ENCODE results near the gene MARVELD1. TPM values are rescaled to one million over a fixed set of nuclear protein-coding genes. Genes with fewer than 3 reads are reported as not detected.

MARVELD1 gene
- total RNA-seq (2012; rRNA removed) (12.0 and 15.6 TPM in 2 replicates), polyA plus RNA-seq (2012; rRNA removed) (61.1 and 68.1 TPM in 2 replicates), Bru-seq, nascent RNA (percentile 75 among the genes with signal in this experiment), BruChase-seq, experiment 1, labeled RNA remaining after a 6-hour chase (percentile 96 among the genes with signal in this experiment), BruChase-seq, experiment 2, labeled RNA remaining after a 2-hour chase (percentile 93 among the genes with signal in this experiment)
- 58.1 and 69.3 TPM in 2 replicates for polyA plus RNA-seq (2012; cell fraction: cytosol; rRNA removed)
- 57.1 and 59.0 TPM in 2 replicates for polyA plus RNA-seq (2012; cell fraction: nucleus; rRNA removed; ENCODE audit: low replicate concordance)
- long read RNA-seq, transcript MARVELD1-201 (2 exons, 3,221 nt), result major isoform, 115 of 121 reads
- long read RNA-seq, partial matches to known transcripts, result 0 of 121 reads
- long read RNA-seq, other reads (novel, unspliced or antisense), result 6 of 121 reads

DNA sequence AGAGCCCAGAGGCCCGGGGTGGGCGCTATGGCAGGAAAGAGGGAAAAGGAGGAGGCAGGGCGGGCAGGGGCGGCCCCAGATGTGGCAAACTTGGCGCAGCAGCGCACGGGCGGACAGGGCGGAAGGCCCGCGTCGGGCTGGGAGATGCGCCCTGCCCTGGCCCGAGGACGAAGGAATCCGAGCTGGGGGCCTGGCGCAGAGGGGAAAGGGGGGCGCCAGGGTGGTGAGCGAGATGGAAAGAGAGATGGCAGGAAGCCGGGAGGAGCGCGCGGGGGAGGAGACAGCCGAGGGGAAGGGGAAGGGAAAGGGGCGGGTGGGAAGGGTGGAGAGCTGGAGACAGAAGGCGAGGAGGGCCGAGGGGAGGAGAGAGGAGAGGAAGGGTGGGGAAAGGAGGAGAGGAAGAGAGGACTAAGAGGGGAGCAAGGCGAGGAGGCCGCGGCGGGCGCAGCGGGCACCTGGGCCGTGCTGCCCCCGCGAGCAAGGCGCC, at the start of gene MARVELD1:
MARVELD1 (plus strand) TSS at position 392 of the 487 bp plus-strand sequence. CDS start 147 bp downstream, outside the sequence.
- H3K23ac ChIP-seq (ENCODE audit: low read depth, low read length), result peak within 1 kb of the TSS; percentile 94
- POLR2A ChIA-PET (ENCODE audit: unreplicated experiment), result interaction anchor here (0.5 to 1.1 kb wide), 2 partner anchors 12 to 136 kb away, joined by 4 read pairs; partner anchors contain the start of gene GOLGA7B
- peak within 1 kb of the TSS; percentile 64 for H2BK120ac ChIP-seq (ENCODE audit: low read depth, low read length)
- H2BK5ac ChIP-seq (ENCODE audit: low read depth, low read length, poor library complexity, severe bottlenecking), result peak within 1 kb of the TSS; percentile 99
- H3K14ac ChIP-seq (replicated peaks; ENCODE audit: low read depth, low read length), result peak within 1 kb of the TSS; percentile 93
- peak within 1 kb of the TSS; percentile 97 for H3K4me3 ChIP-seq (ENCODE audit: insufficient read depth, low read depth, low read length)
- peak within 1 kb of the TSS; percentile 99 for H2AK5ac ChIP-seq (ENCODE audit: low read depth, low read length)
- peak within 1 kb of the TSS; percentile 98 for H4K91ac ChIP-seq (ENCODE audit: insufficient read depth, low read depth, low read length)
- peak within 1 kb of the TSS; percentile 98 for H4K5ac ChIP-seq (ENCODE audit: low read depth, low read length)
- TF ChIP-seq POLR2A (IDR thresholded peaks at IDR 0.05; ENCODE audit: low read depth, low read length) (peak; percentile 60; the same call in 1 of the 2 replicates), BHLHE40 (IDR thresholded peaks at IDR 0.05; ENCODE audit: low read depth, low read length) (0 out of 2 replicates have a peak, but pooled peaks have one; percentile 15), FOS (IDR thresholded peaks at IDR 0.05; ENCODE audit: low read depth, low read length) (no peak), CHD1 (IDR thresholded peaks at IDR 0.05; ENCODE audit: low read depth, low read length) (no peak), MAFK (IDR thresholded peaks at IDR 0.05; ENCODE audit: low read depth, low read length) (no peak), MAZ (IDR thresholded peaks at IDR 0.05; ENCODE audit: borderline replicate concordance, low read depth, low read length) (peak; percentile 90; the same call in 1 of the 2 replicates), MXI1 (IDR thresholded peaks at IDR 0.05; ENCODE audit: borderline replicate concordance, low read depth, low read length) (no peak), CEBPB (IDR thresholded peaks at IDR 0.05; ENCODE audit: low read depth, low read length) (no peak)
- TF ChIP-seq, protein P1, sequence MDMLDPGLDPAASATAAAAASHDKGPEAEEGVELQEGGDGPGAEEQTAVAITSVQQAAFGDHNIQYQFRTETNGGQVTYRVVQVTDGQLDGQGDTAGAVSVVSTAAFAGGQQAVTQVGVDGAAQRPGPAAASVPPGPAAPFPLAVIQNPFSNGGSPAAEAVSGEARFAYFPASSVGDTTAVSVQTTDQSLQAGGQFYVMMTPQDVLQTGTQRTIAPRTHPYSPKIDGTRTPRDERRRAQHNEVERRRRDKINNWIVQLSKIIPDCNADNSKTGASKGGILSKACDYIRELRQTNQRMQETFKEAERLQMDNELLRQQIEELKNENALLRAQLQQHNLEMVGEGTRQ (IDR thresholded peaks at IDR 0.05; ENCODE audit: low read depth, low read length), result no peak
- CTCF ChIA-PET, result interaction anchor here (1.3 to 1.4 kb wide), 2 partner anchors 10 to 18 kb away, joined by 3 to 4 read pairs; no protein-coding TSS in a partner anchor
- H3K4me2 ChIP-seq (ENCODE audit: low read depth, low read length), result peak within 1 kb of the TSS; percentile 91
- H3K27me3 ChIP-seq (ENCODE audit: control insufficient read depth, insufficient read depth, low read length), result no peaks in the 10 kb centered on the region
- 0 out of 2 replicates have a peak within 1 kb of the TSS, but pooled peaks have one; percentile 15 for H2BK20ac ChIP-seq (ENCODE audit: low read depth, low read length)
- peak within 1 kb of the TSS; percentile 97 for H3K4ac ChIP-seq (ENCODE audit: low read depth, low read length)
- peak within 1 kb of the TSS; percentile 29; the same call in 2 of the 3 replicates for H2BK15ac ChIP-seq (ENCODE audit: low read depth, low read length)
- in situ Hi-C loops (cut with MboI; ENCODE audit: low sequenced_read_pairs) (no loop called here), dilution Hi-C loops (cut with HindIII; ENCODE audit: low sequenced_read_pairs, unreplicated experiment) (no loop called here), intact Hi-C loops (cut with micrococcal nuclease) (loop anchor here (2.0 kb wide), 1 partner anchor 37 kb away; no protein-coding TSS in a partner anchor)
- 0% methylated on average over 10 of the region's 37 CpGs; no CpG with 5 or more reads in 1 of the 2 experiments for WGBS, 2 experiments (ENCODE audit: extremely low coverage in 2 of 2, insufficient read length in 1 of 2)
- peak within 1 kb of the TSS; percentile 96 to 97 for H4K8ac ChIP-seq (ENCODE audit: low read depth in 2 of 2, low read length in 2 of 2)
- peak within 1 kb of the TSS; percentile 88 for H3K18ac ChIP-seq (ENCODE audit: low read depth, low read length)
- peak within 1 kb of the TSS; percentile 80 for H3K56ac ChIP-seq (ENCODE audit: extremely low read depth, insufficient read depth, low read length)
- DNase-seq, result peak; percentile 77
- H4K20me1 ChIP-seq (ENCODE audit: insufficient read depth, low read length), result peaks cover 36% of the 10 kb centered on the region
- peaks cover 20% of the 10 kb centered on the region for H3K36me3 ChIP-seq (ENCODE audit: control insufficient read depth, insufficient read depth, low read length)
- H3K9ac ChIP-seq (ENCODE audit: low read depth, low read length), result peak within 1 kb of the TSS; percentile 91
- peak; percentile 70 for ATAC-seq (ENCODE audit: low read depth)
- BruUV-seq (replicated peaks), result no TSS peak
- peaks cover 33% of the 10 kb centered on the region for H3K9me1 ChIP-seq (ENCODE audit: insufficient read depth, low read length)
- peak within 1 kb of the TSS; percentile 99 for H3K27ac ChIP-seq (ENCODE audit: insufficient read depth, low read length)
- peaks cover 33 to 49% of the 10 kb centered on the region in 2 experiments; a peak in 3 of 4 replicates for H3K79me1 ChIP-seq (ENCODE audit: low read depth in 1 of 2, low read length in 2 of 2)
- H3K9me3 ChIP-seq (ENCODE audit: control insufficient read depth, insufficient read depth, low read length), result no peaks in the 10 kb centered on the region
- H2AFZ ChIP-seq (replicated peaks; ENCODE audit: low read length, poor library complexity), result peak within 1 kb of the TSS; percentile 94
- peaks cover 24% of the 10 kb centered on the region for H3K4me1 ChIP-seq (ENCODE audit: control insufficient read depth, insufficient read depth, low read length)
- peak within 1 kb of the TSS; percentile 99 for H2AK9ac ChIP-seq (replicated peaks; ENCODE audit: low read depth, low read length, poor library complexity)

Data from IMR-90 (cell line).